Measurements from ENCODE around the gene ABLIM1. TPM values are rescaled to one million over a fixed set of nuclear protein-coding genes. Genes with fewer than 3 reads are reported as not detected.

ABLIM1 gene
- total RNA-seq, 1 donor from 2014 or later = 35.8 TPM

DNA sequence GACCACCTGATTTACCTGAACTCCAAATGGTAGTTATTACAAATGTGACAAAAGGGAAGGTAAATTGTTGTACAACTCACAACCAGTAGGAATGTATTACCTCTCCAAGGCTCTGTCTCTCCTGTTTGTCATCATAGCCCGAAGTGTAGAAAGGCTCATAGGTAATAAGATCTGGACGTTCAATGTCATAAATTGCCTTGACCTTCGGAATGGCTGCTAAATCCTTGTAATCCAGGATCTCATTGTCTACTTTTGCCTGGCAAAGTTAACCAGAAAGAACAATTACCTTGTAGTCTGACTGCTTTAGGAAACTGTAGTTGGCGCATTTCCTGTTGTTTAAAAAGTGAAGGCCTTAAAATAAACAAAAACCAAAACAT is 185.2 kb downstream of the ABLIM1 start:
- TF ChIP-seq, protein P1, sequence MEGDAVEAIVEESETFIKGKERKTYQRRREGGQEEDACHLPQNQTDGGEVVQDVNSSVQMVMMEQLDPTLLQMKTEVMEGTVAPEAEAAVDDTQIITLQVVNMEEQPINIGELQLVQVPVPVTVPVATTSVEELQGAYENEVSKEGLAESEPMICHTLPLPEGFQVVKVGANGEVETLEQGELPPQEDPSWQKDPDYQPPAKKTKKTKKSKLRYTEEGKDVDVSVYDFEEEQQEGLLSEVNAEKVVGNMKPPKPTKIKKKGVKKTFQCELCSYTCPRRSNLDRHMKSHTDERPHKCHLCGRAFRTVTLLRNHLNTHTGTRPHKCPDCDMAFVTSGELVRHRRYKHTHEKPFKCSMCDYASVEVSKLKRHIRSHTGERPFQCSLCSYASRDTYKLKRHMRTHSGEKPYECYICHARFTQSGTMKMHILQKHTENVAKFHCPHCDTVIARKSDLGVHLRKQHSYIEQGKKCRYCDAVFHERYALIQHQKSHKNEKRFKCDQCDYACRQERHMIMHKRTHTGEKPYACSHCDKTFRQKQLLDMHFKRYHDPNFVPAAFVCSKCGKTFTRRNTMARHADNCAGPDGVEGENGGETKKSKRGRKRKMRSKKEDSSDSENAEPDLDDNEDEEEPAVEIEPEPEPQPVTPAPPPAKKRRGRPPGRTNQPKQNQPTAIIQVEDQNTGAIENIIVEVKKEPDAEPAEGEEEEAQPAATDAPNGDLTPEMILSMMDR (conservative IDR thresholded peaks at IDR 0.05) = no peak
- DNase-seq (ENCODE audit: low read depth, low spot score) = no peak
- peaks cover 14% of the 10 kb centered on the region for H3K4me1 Mint-ChIP-seq
- H3K9me3 Mint-ChIP-seq = no peaks in the 10 kb centered on the region
- H3K4me3 Mint-ChIP-seq = no peak overlapping the region
- H3K27ac Mint-ChIP-seq (ENCODE audit: unreplicated experiment) = no peak overlapping the region
- H3K36me3 Mint-ChIP-seq (ENCODE audit: low read depth) = no peaks in the 10 kb centered on the region
- H3K27me3 Mint-ChIP-seq (ENCODE audit: low read depth) = no peaks in the 10 kb centered on the region

GRCh38 chr10:114471906-114472876 is 185.9 kb downstream of the ABLIM1 start:
- H3K27ac Mint-ChIP-seq (ENCODE audit: unreplicated experiment) = no peak overlapping the region
- peaks cover 10% of the 10 kb centered on the region for H3K4me1 Mint-ChIP-seq
- no peaks in the 10 kb centered on the region for H3K9me3 Mint-ChIP-seq
- TF ChIP-seq, protein P1 (conservative IDR thresholded peaks at IDR 0.05) = no peak
- H3K27me3 Mint-ChIP-seq (ENCODE audit: low read depth) = no peaks in the 10 kb centered on the region
- no peak overlapping the region for H3K4me3 Mint-ChIP-seq
- no peak for DNase-seq (ENCODE audit: low read depth, low spot score)
- no peaks in the 10 kb centered on the region for H3K36me3 Mint-ChIP-seq (ENCODE audit: low read depth)

GRCh38 chr10:114470956-114471905 is 186.8 kb downstream of the ABLIM1 start:
- peaks cover 7% of the 10 kb centered on the region for H3K4me1 Mint-ChIP-seq
- no peaks in the 10 kb centered on the region for H3K36me3 Mint-ChIP-seq (ENCODE audit: low read depth)
- TF ChIP-seq, protein P1 (conservative IDR thresholded peaks at IDR 0.05) = peak; percentile 96
- peak overlapping the region; percentile 25 for H3K27ac Mint-ChIP-seq (ENCODE audit: unreplicated experiment)
- H3K27me3 Mint-ChIP-seq (ENCODE audit: low read depth) = no peaks in the 10 kb centered on the region
- H3K4me3 Mint-ChIP-seq = no peak overlapping the region
- peak; percentile 49 for DNase-seq (ENCODE audit: low read depth, low spot score)
- H3K9me3 Mint-ChIP-seq = no peaks in the 10 kb centered on the region

DNA sequence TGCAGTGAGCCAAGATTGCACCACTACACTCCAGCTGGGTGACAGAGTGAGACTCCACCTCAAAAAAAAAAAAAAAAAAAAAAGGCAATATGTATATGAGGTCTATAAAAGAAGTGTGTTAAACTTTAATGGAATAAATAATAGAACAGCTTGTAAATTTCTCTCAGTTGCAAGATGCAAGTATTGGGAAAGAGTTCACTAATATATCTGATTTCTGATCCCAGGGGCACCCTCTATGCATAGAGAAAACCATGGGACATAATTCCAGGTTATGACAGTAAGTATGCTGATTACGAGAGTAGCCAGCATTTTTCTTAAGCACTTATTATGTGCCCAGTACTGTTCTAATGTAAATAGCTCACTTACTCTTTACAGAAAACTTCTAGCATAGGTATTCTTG is 187.7 kb downstream of the ABLIM1 start:
- no peaks in the 10 kb centered on the region for H3K9me3 Mint-ChIP-seq
- TF ChIP-seq, protein P1 (conservative IDR thresholded peaks at IDR 0.05) = no peak
- no peak overlapping the region for H3K27ac Mint-ChIP-seq (ENCODE audit: unreplicated experiment)
- H3K4me1 Mint-ChIP-seq = peaks cover 7% of the 10 kb centered on the region
- no peak overlapping the region for H3K4me3 Mint-ChIP-seq
- no peaks in the 10 kb centered on the region for H3K36me3 Mint-ChIP-seq (ENCODE audit: low read depth)
- DNase-seq (ENCODE audit: low read depth, low spot score) = no peak
- H3K27me3 Mint-ChIP-seq (ENCODE audit: low read depth) = no peaks in the 10 kb centered on the region

GRCh38 chr10:114458955-114459354 is 199.1 kb downstream of the ABLIM1 start:
- H3K27ac Mint-ChIP-seq (ENCODE audit: unreplicated experiment) = no peak overlapping the region
- TF ChIP-seq, protein P1 (conservative IDR thresholded peaks at IDR 0.05) = peak; percentile 59
- H3K4me3 Mint-ChIP-seq = no peak overlapping the region
- H3K4me1 Mint-ChIP-seq = peaks cover 14% of the 10 kb centered on the region
- peak; percentile 57 for DNase-seq (ENCODE audit: low read depth, low spot score)
- no peaks in the 10 kb centered on the region for H3K27me3 Mint-ChIP-seq (ENCODE audit: low read depth)
- H3K9me3 Mint-ChIP-seq = no peaks in the 10 kb centered on the region
- H3K36me3 Mint-ChIP-seq (ENCODE audit: low read depth) = peaks cover 3% of the 10 kb centered on the region
